HG03060 (cell line): ENCODE results near the gene IGF2BP3.

Source experiments
- ATAC-seq: cut with Tn5 transposase; IDR thresholded peaks from one replicate; pipeline ENCODE4 v1.9.1; 2021; ENCODE audit warnings: low read depth, moderate number of reproducible peaks; ENCODE audit not compliant: unreplicated experiment

Gene IGF2BP3

GRCh38 chr7:23347682-23348180, 122.6 kb downstream of the IGF2BP3 start:
- ATAC-seq = no peak

GRCh38 chr7:23347033-23347681, 123.1 kb downstream of the IGF2BP3 start:
- ATAC-seq = no peak

GRCh38 chr7:23346316-23346715, 124.0 kb downstream of the IGF2BP3 start:
- no peak for ATAC-seq

- ATAC-seq = no peak
Measured at GRCh38 chr7:23345601-23346000, 124.7 kb downstream of the IGF2BP3 start.

GRCh38 chr7:23343806-23344475, 126.3 kb downstream of the IGF2BP3 start:
- no peak for ATAC-seq

- no peak for ATAC-seq
Measured at GRCh38 chr7:23343102-23343501, 127.2 kb downstream of the IGF2BP3 start.

- no peak for ATAC-seq
Measured at GRCh38 chr7:23341846-23342598, 128.3 kb downstream of the IGF2BP3 start.

GRCh38 chr7:23338863-23339262, 131.4 kb downstream of the IGF2BP3 start:
- ATAC-seq = no peak

- ATAC-seq = no peak
Measured at GRCh38 chr7:23338439-23338838, 131.9 kb downstream of the IGF2BP3 start.

- ATAC-seq = no peak
Measured at GRCh38 chr7:23337374-23337773, 132.9 kb downstream of the IGF2BP3 start.

- no peak for ATAC-seq
Measured at GRCh38 chr7:23336799-23337283, 133.4 kb downstream of the IGF2BP3 start.

GRCh38 chr7:23336086-23336485, 134.2 kb downstream of the IGF2BP3 start:
- ATAC-seq = no peak

- ATAC-seq = no peak
Measured at GRCh38 chr7:23335621-23336020, 134.7 kb downstream of the IGF2BP3 start.

GRCh38 chr7:23335136-23335535, 135.2 kb downstream of the IGF2BP3 start:
- ATAC-seq = no peak

- ATAC-seq = no peak
Measured at GRCh38 chr7:23334482-23335056, 135.7 kb downstream of the IGF2BP3 start.

GRCh38 chr7:23333671-23334246, 136.5 kb downstream of the IGF2BP3 start:
- no peak for ATAC-seq

- no peak for ATAC-seq
Measured at GRCh38 chr7:23332910-23333612, 137.2 kb downstream of the IGF2BP3 start.

- no peak for ATAC-seq
Measured at GRCh38 chr7:23332193-23332592, 138.1 kb downstream of the IGF2BP3 start.

- no peak for ATAC-seq
Measured at GRCh38 chr7:23331132-23331531, 139.2 kb downstream of the IGF2BP3 start.

- no peak for ATAC-seq
Measured at GRCh38 chr7:23315366-23315765, 154.9 kb downstream of the IGF2BP3 start.
